Right kidney (tissue), 1 donor: ENCODE measurements around the gene YWHAE.
"Not testable (repeated sequence)": the region's sequence is repeated elsewhere in the genome, so short reads cannot be mapped to it uniquely, and the experiment has no call there.

Experiments
- DNase-seq: peaks from one replicate; pipeline ENCODE4 v3.0.0-alpha.2; 2016

YWHAE gene

DNA sequence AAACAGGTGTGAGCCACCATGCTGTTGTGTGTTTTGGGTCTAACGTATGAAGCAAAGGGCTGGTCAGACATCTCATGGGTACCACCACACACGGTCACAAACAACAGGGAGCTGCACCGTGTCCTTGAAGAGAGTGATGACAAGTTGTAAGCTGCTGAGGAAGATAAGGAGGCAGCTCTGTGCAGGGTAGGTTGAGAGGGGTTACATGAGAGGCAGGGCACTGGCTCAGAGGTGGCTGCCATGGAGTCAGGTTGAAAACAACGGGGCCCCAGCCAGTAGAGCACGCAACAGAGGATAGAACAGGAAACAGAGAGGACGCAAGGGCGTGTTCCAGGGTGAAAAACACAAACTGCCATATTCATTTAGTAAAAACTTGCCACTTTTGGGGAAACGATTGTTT, 68.3 kb downstream of the YWHAE start:
- DNase-seq: no peak

GRCh38 chr17:1329745-1330343, 70.2 kb downstream of the YWHAE start:
- DNase-seq: no peak

- DNase-seq: no peak
Measured at GRCh38 chr17:1328437-1328836, 71.6 kb downstream of the YWHAE start.

DNA sequence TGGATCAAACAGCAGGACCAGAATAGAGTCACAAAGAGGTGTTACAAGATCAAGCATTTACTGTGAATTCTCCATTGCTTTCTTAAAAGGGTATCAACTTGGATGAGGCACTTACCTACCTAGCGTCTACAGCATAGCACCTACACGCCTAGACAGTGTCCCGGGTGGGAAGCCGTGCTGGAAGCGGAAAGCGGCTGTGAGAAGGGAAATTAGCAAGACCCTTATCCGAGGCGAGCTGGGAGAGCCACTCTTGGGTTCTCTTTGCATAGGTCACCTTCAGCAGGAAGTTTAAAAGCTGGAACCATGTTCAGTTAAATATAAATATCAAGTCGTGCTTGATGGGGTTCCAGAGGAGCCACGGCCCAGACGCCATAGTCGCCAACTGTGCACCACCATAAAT, 74.3 kb downstream of the YWHAE start:
- DNase-seq: no peak

GRCh38 chr17:1324201-1324771, 75.7 kb downstream of the YWHAE start:
- no peak for DNase-seq

GRCh38 chr17:1323336-1323735, 76.7 kb downstream of the YWHAE start:
- no peak for DNase-seq

GRCh38 chr17:1322480-1322879, 77.5 kb downstream of the YWHAE start:
- no peak for DNase-seq

DNA sequence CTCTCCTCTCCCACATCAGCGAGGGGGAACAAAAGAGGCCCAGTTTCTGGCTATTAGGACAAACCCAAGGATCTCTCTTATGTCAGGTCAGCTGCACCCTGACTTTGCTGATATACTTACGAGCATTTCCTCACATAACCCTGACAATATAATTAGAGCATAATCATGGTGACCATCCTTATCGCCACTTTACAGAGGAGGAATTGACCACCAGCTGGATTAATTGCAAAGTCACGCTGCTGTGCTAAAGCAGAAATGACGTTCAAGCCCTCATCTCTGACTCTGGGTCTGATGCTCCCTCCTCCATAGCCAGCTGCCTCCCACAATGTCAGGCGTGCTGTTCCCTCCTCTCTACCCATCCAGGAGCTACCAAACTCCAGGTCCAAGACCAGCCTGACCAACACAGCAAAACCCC, 78.0 kb downstream of the YWHAE start:
- no peak for DNase-seq

GRCh38 chr17:1315891-1316403, 84.1 kb downstream of the YWHAE start:
- DNase-seq: no peak

DNA sequence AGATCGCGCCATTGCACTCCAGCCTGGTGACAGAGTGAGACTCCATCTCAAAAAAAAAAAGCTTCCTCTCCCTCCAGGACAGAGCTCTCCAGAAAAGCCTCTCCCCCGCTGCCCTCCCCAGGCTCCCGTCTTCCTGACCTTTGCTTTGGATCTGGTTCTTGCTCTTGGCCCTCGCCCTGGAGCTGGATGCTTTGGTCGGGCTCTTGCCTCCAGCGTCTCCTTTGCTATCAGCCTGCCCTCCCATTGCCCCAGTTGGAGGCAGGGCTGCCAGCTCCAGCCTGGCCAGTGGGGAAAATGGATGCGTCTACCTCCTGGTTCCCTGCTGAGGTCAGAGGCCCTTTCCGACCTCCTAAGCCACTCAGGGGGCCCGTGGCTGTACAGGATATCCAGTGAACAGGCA, 84.6 kb downstream of the YWHAE start:
- DNase-seq: no peak

DNA sequence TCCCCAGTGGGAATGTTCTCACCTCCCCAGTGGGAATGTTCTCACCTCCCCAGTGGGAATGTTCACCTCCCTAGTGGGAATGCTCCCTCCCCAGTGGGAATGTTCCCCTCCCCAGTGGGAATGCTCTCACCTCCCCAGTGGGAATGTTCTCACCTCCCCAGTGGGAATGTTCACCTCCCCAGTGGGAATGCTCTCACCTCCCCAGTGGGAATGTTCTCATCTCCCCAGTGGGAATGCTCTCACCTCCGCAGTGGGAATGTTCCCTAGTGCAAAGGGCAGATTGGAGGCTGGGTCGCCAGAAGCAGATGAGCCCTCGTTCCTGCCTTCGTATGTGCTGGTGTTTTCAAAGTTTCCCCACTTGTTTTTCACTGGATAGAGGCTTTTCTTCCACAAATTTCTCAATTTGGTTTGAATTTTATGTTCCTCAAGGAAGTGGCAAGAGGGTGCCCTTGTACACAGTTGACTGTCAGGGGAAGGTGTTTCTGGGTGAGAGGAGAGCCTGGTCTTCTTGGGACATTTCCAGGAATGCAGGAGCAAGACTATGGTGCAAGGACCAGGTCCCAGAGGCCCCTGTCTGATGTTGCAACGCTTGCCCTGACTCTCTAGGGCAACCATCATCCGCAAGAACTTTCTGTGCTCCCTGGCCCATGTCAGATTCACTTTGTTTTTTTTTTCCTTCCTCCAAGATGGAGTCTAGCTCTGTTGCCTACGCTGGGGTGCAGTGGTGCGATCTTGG, 86.6 kb downstream of the YWHAE start:
- no peak for DNase-seq

DNA sequence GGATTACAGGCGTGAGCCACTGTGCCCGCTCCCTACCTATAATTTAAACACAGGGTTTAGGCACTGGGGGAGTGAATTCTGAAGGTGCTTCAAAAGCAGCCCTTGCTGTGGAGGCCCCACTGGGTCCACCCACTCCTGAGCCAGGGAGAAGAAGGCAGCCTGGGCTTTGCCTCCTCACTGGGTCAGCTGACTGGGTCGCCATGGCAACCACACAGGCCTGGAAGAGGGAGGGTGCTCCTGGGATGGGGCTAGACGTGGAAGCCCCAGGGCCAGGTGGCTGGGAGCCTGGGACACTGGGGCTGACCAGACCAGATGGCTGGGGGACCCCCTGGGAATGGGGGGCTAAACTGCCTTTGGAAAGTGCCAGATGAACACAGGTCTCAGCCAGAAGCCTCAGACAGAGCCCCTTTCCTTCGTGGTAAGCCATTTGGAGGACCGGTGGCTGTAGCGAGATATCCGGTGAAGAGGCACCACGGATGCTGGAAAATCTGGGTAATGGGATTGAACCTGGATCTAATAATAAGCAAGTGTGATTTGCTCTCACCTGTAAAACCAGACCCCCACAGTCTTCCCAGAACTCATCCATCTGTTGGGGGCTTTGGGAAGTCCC, 87.7 kb downstream of the YWHAE start:
- DNase-seq: no peak

DNA sequence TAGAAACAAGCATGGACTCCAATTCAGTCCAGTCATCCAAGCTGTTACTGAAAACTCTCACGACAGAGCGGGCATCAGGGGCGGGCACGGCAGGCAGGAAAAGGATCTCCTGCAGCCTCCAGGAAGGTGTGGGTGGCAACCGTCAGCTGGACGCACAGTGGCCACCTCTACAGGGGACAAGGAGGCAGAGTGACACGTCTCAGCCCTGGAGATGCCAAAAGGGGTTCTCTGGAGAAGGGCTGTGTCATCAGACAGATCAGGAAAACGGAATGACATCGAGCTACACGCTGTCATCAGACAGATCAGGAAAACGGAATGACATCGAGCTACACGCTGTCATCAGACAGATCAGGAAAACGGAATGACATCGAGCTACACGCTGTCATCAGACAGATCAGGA, 92.2 kb downstream of the YWHAE start:
- DNase-seq: not testable (repeated sequence)

DNA sequence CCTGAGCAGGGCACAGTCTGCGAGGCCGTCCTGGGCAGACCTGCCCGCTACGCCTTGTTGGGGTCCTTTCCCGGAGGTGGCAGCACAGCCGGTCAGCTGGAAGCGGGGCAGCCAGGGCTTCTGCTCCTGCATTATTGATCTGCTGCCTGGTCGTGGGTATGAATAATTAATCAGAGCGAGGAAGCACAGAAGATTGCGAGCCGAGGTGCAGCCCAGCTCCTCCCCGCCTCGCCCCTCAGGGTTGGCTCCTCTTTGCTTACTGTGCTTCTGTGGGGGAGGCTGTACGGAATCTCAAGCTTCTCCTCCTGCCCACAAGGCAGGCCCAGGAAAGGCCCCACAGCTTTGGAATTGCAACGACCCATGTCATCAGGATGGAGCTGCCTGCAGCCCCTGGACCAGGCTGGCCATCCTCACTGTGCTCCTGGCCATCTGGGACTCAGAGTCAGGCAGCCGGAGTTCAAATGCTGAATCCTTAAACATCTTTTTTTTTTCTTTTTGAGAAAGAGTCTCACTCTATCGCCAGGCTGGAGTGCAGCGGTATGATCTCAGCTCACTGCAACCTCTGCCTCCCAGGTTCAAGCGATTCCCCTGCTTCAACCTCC, 95.0 kb downstream of the YWHAE start:
- no peak for DNase-seq

DNA sequence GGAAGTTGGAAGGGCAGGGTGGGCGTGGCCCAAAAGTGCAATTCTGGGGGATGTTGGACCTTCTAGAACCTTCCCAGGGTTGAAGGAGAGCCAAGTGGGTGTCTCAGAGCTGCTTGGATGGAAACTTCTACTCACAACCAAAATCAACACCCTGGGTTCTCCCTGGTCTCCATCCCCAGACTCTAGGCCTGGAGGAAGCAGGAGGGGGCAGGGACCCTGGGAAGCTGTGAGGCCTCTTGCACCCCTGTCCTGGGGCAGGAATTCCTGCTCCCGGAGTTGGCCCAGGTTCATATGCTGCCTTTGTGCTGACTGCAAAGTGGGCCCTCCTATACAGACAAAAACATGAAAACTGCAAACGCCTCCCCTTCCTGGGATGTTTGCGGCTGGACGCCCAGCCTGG, 95.5 kb downstream of the YWHAE start:
- no peak for DNase-seq

GRCh38 chr17:1302761-1303160, 97.3 kb downstream of the YWHAE start:
- DNase-seq: no peak

- DNase-seq: no peak
Measured at GRCh38 chr17:1301546-1301945, 98.5 kb downstream of the YWHAE start.

- no peak for DNase-seq
Measured at GRCh38 chr17:1300371-1300905, 99.6 kb downstream of the YWHAE start.

DNA sequence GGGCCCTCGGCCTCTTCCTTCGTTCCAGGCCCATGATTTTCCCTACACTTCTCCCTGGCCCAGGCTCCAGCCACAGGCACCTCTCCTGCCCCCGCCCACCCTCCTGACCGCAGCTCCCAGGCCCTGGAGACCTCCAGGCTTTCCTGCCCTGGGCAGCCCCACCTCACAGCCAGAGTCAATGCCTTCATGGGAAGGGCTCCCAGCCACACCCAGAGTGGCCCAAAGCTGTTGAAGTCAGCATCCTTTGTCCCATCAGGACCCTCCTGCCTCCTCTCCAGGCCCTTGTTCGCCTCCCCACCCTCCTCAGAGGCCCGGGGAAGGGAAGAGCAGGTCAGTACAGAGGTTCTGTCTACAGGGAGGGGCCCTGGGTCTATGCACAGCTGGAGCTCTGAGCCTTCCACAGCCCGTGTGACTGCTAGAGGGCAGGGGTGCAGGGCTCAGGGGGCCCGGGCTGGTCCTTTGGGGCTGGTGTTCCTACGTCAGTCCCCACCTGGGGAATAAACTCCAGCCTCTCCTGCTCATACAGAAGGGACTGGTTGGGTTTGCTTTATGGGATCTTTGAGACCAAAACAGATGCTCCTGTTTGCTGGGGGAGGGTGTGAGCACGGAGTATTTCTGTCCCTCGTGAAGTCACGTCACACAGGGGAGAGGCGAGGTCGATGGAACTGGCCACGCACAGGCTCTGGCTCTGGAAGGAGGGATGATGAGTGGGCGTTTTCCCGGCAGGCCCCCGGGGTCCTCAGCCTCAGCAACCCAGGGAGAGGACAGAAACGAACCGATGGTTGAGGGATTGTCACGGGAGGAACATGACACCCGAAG, 100.3 kb downstream of the YWHAE start:
- no peak for DNase-seq

GRCh38 chr17:1298606-1299005, 101.4 kb downstream of the YWHAE start:
- DNase-seq: peak; percentile 55
